Gastrocnemius medialis (tissue), 4 donors: ENCODE data around the gene DIP2C.

Experiments used
- CTCF ChIP-seq, 5 experiments: fragments of 450-650 bp in 3 of 5; fragments of 200-600 bp in 2 of 5; sonication (generic) in 2 of 5; IDR thresholded peaks in 4 of 5; conservative IDR thresholded peaks in 1 of 5; 1 replicate in 4 of 5; 2 replicates in 1 of 5; pipeline ENCODE4 v1.5.1; 2016 to 2019; ENCODE audit warnings: antibody characterized with exemption in 5 of 5, mild to moderate bottlenecking in 3 of 5, moderate library complexity in 3 of 5
- POLR2A ChIP-seq, 2 donors: fragments of 450-650 bp; IDR thresholded peaks; one replicate each; pipeline ENCODE4 v1.6.1; 2017; ENCODE audit warnings: antibody characterized with exemption in 2 of 2, mild to moderate bottlenecking in 2 of 2, moderate library complexity in 2 of 2

GRCh38 chr10:566241-566885 lies 123.1 kb downstream of the DIP2C start:
- TF ChIP-seq CTCF (IDR thresholded peaks at IDR 0.05 in 4 of 5, conservative IDR thresholded peaks at IDR 0.05 in 1 of 5) (no peak), POLR2A (IDR thresholded peaks at IDR 0.05) (no peak)
